HEK293 (cell line): ENCODE measurements around the gene UBL4A.
"Not testable (repeated sequence)": the region's sequence is repeated elsewhere in the genome, so short reads cannot be mapped to it uniquely, and the experiment has no call there.

Experiments used
- CTCF ChIA-PET: fragments of 350-600 bp; formaldehyde crosslinking; extraction: SDS; loops from one replicate; lab custom pipeline; 2021; ENCODE audit warnings: antibody characterized with exemption; lab: Yijun Ruan, JAX
- POLR2A ChIA-PET: fragments of 300-600 bp; formaldehyde crosslinking; extraction: SDS; loops from one replicate; lab custom pipeline; 2020; ENCODE audit warnings: antibody characterized with exemption, inconsistent platforms; lab: Yijun Ruan, JAX
- H3K27ac ChIP-seq: fragments of 200-500 bp; sonication (Bioruptor generic); 2 replicates; pipeline ENCODE4 v1.5.1; 2014; ENCODE audit warnings: low read depth, low read length, control low read depth, inconsistent platforms; ENCODE audit errors: extremely low read depth
- H3K36me3 ChIP-seq, 2 experiments: fragments of 200-500 bp in 1 of 2; sonication (Bioruptor generic) in 1 of 2; 1 replicate in 1 of 2; 2 replicates in 1 of 2; pipeline ENCODE4 v1.5.1; 2014 to 2017; ENCODE audit warnings: inconsistent platforms in 2 of 2, low read length in 2 of 2; ENCODE audit not compliant: control insufficient read depth in 2 of 2, insufficient read depth in 1 of 2
- H3K4me1 ChIP-seq: fragments of 200-500 bp; sonication (Bioruptor generic); 2 replicates; pipeline ENCODE4 v1.5.1; 2014; ENCODE audit warnings: mild to moderate bottlenecking, low read length, inconsistent platforms; ENCODE audit not compliant: control insufficient read depth, insufficient read depth
- H3K4me3 ChIP-seq: 2 replicates; pipeline ENCODE4 v1.5.1; 2011; ENCODE audit warnings: low read depth, mild to moderate bottlenecking, control low read depth, low read length, moderate library complexity
- H3K9me3 ChIP-seq: fragments of 200-500 bp; sonication (Bioruptor generic); 2 replicates; pipeline ENCODE4 v1.5.1; 2014; ENCODE audit warnings: low read depth, low read length, inconsistent platforms; ENCODE audit not compliant: control insufficient read depth, insufficient read depth
- HOXC10 ChIP-seq: sonication (generic); formaldehyde crosslinking; IDR thresholded peaks from 2 replicates; pipeline ENCODE4 v1.8.1; 2023; ENCODE audit warnings: mild to moderate bottlenecking, missing genetic modification reagents
- KLF1 ChIP-seq: fragments of 450-650 bp; formaldehyde crosslinking; IDR thresholded peaks from 2 replicates; pipeline ENCODE4 v1.5.1; 2016; ENCODE audit warnings: missing biosample characterization, missing genetic modification characterization
- PRDM10 ChIP-seq: fragments of 450-650 bp; formaldehyde crosslinking; IDR thresholded peaks from 2 replicates; pipeline ENCODE4 v1.5.1; 2016; ENCODE audit warnings: missing biosample characterization, missing genetic modification characterization
- SCRT2 ChIP-seq: fragments of 450-650 bp; formaldehyde crosslinking; IDR thresholded peaks from 2 replicates; pipeline ENCODE4 v1.5.1; 2016; ENCODE audit warnings: missing biosample characterization, missing genetic modification characterization
- TSHZ1 ChIP-seq: fragments of 450-650 bp; formaldehyde crosslinking; IDR thresholded peaks from 2 replicates; pipeline ENCODE4 v1.5.1; 2016; ENCODE audit warnings: missing biosample characterization, missing genetic modification characterization, borderline replicate concordance
- ZBTB17 ChIP-seq: fragments of 450-650 bp; formaldehyde crosslinking; IDR thresholded peaks from 2 replicates; pipeline ENCODE4 v1.5.1; 2016; ENCODE audit warnings: missing biosample characterization, missing genetic modification characterization
- ZBTB49 ChIP-seq: fragments of 450-650 bp; formaldehyde crosslinking; IDR thresholded peaks from 2 replicates; pipeline ENCODE4 v1.5.1; 2016; ENCODE audit warnings: missing biosample characterization, missing genetic modification characterization, low read depth
- ZFHX2 ChIP-seq: fragments of 450-650 bp; formaldehyde crosslinking; conservative IDR thresholded peaks from 2 replicates; pipeline ENCODE4 v1.5.1; 2016; ENCODE audit warnings: missing biosample characterization, missing genetic modification characterization
- ZFP3 ChIP-seq: fragments of 450-650 bp; formaldehyde crosslinking; IDR thresholded peaks from 2 replicates; pipeline ENCODE4 v1.5.1; 2016; ENCODE audit warnings: low read depth, missing biosample characterization, missing genetic modification characterization
- ZNF366 ChIP-seq: fragments of 450-650 bp; formaldehyde crosslinking; conservative IDR thresholded peaks from 2 replicates; pipeline ENCODE4 v1.5.1; 2016; ENCODE audit warnings: missing biosample characterization, missing genetic modification characterization
- ZNF561 ChIP-seq: fragments of 450-650 bp; IDR thresholded peaks from 2 replicates; pipeline ENCODE4 v1.5.1; 2018; ENCODE audit warnings: missing biosample characterization, missing genetic modification characterization, borderline replicate concordance
- ZNF626 ChIP-seq: fragments of 450-650 bp; sonication (Bioruptor Pico); formaldehyde crosslinking; IDR thresholded peaks from 2 replicates; pipeline ENCODE4 v1.5.1; 2018; ENCODE audit warnings: missing biosample characterization, missing genetic modification characterization, inconsistent platforms
- ZNF639 ChIP-seq: fragments of 450-650 bp; formaldehyde crosslinking; IDR thresholded peaks from 2 replicates; pipeline ENCODE4 v1.5.1; 2016; ENCODE audit warnings: missing biosample characterization, missing genetic modification characterization
- ZNF645 ChIP-seq: fragments of 450-650 bp; formaldehyde crosslinking; IDR thresholded peaks from 2 replicates; pipeline ENCODE4; 2016; ENCODE audit warnings: missing biosample characterization, missing genetic modification characterization
- ZNF664 ChIP-seq: fragments of 450-650 bp; formaldehyde crosslinking; IDR thresholded peaks from 2 replicates; pipeline ENCODE4 v1.5.1; 2016; ENCODE audit warnings: missing biosample characterization, missing genetic modification characterization
- ZNF843 ChIP-seq: fragments of 450-650 bp; formaldehyde crosslinking; IDR thresholded peaks from 2 replicates; pipeline ENCODE4 v1.5.1; 2016; ENCODE audit warnings: missing biosample characterization, missing genetic modification characterization

The UBL4A gene

GRCh38 chrX:154502098-154502497, 15.7 kb upstream of the UBL4A start (continued):
- TF ChIP-seq ZNF366 (tag by site-specific recombination): no peak
- no peak for TF ChIP-seq ZNF664 (tag by site-specific recombination)
- TF ChIP-seq ZNF561 (tag by site-specific recombination): no peak
- no peak for TF ChIP-seq ZNF626 (tag by site-specific recombination)
- no peak for TF ChIP-seq HOXC10 (CRISPR knock-in tag)
- no peak for TF ChIP-seq ZNF639 (tag by site-specific recombination)
- no peak for TF ChIP-seq ZNF645 (tag by site-specific recombination)
- TF ChIP-seq ZNF843 (tag by site-specific recombination): no peak
- no peak for TF ChIP-seq ZFP3 (tag by site-specific recombination)
- no peak for TF ChIP-seq ZFHX2 (tag by site-specific recombination)
- TF ChIP-seq, all 188 proteins: peak for 0

GRCh38 chrX:154501423-154501822, 15.0 kb upstream of the UBL4A start:
- peak; percentile 56; the same call in 1 of the 2 replicates for TF ChIP-seq KLF1 (tag by site-specific recombination)
- H3K36me3 ChIP-seq, H3K4me3 ChIP-seq, POLR2A ChIA-PET, H3K4me1 ChIP-seq, H3K9me3 ChIP-seq, H3K27ac ChIP-seq: not testable (repeated sequence)
- CTCF ChIA-PET: interaction anchor here (0.7 to 1.2 kb wide), 3 partner anchors 14 to 16 kb away, joined by 3 to 5 read pairs (median 3); no protein-coding TSS in a partner anchor

- H3K9me3 ChIP-seq, H3K4me1 ChIP-seq, H3K4me3 ChIP-seq, H3K27ac ChIP-seq, CTCF ChIA-PET, H3K36me3 ChIP-seq: not testable (repeated sequence)
- POLR2A ChIA-PET: interaction anchor here (0.7 to 1.1 kb wide), 2 partner anchors 10 to 126 kb away, joined by 3 to 4 read pairs; partner anchors contain the start of gene UBL4A
- peak; percentile 64 for TF ChIP-seq PRDM10 (tag by site-specific recombination)
These were observed 10.2 kb upstream of the UBL4A start for GRCh38 chrX:154496591-154497137.

- Histone ChIP-seq H3K9me3 (no peaks in the 10 kb centered on the region; the same call in 1 of the 2 replicates), H3K36me3 (no peaks in the 10 kb centered on the region), H3K4me1 (no peaks in the 10 kb centered on the region), H3K27ac (no peak overlapping the region), H3K4me3 (no peak overlapping the region)
- POLR2A ChIA-PET: interaction anchor here (0.6 to 1.1 kb wide), 2 partner anchors 18 to 124 kb away, joined by 3 to 4 read pairs; no protein-coding TSS in a partner anchor
- CTCF ChIA-PET: interaction anchor here (0.6 kb wide), 1 partner anchor 764 kb away, joined by 4 read pairs; no protein-coding TSS in a partner anchor
- TF ChIP-seq SCRT2 (tag by site-specific recombination) (no peak), TSHZ1 (tag by site-specific recombination) (no peak), ZBTB17 (tag by site-specific recombination) (no peak), ZBTB49 (tag by site-specific recombination) (no peak)
These were observed 9.1 kb upstream of the UBL4A start for GRCh38 chrX:154495472-154495922.
